ENCODE results near the gene GRAMD1A.

GRAMD1A gene

GRCh38 chr19:34999498-35000337 lies at the start of gene GRAMD1A:
GRAMD1A (plus strand) TSS chr19:35000323; CDS start chr19:35000479, 156 bp downstream.
- H3K27ac ChIP-seq, result peak within 1 kb of the TSS; percentile 48
- TF ChIP-seq, protein P1, sequence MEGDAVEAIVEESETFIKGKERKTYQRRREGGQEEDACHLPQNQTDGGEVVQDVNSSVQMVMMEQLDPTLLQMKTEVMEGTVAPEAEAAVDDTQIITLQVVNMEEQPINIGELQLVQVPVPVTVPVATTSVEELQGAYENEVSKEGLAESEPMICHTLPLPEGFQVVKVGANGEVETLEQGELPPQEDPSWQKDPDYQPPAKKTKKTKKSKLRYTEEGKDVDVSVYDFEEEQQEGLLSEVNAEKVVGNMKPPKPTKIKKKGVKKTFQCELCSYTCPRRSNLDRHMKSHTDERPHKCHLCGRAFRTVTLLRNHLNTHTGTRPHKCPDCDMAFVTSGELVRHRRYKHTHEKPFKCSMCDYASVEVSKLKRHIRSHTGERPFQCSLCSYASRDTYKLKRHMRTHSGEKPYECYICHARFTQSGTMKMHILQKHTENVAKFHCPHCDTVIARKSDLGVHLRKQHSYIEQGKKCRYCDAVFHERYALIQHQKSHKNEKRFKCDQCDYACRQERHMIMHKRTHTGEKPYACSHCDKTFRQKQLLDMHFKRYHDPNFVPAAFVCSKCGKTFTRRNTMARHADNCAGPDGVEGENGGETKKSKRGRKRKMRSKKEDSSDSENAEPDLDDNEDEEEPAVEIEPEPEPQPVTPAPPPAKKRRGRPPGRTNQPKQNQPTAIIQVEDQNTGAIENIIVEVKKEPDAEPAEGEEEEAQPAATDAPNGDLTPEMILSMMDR (IDR thresholded peaks at IDR 0.05), result no peak
- TF ChIP-seq ZFX (IDR thresholded peaks at IDR 0.05; ENCODE audit: borderline replicate concordance), result no peak

DNA sequence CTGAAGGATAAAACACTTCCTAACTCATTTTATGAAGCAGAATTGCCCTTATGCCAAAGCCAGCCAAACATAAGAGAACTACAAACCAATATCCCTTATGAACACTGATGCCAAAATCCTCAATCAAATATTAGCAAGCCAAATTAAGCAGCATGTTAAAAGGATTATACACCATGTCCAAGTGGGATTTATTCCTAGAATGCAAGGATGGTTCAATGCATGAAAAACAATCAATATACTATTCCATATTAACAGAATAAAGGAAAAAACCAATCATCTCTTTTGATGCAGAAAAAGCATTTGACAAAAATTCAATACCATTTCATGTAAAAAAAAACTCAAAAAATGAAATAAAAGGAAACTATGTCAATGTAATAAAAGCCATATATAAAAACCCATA lies 47.0 kb upstream of the GRAMD1A start:
- H3K27ac ChIP-seq, result no peak overlapping the region
- TF ChIP-seq ZFX (IDR thresholded peaks at IDR 0.05; ENCODE audit: borderline replicate concordance), result no peak
- TF ChIP-seq, protein P1 (IDR thresholded peaks at IDR 0.05), result no peak

DNA sequence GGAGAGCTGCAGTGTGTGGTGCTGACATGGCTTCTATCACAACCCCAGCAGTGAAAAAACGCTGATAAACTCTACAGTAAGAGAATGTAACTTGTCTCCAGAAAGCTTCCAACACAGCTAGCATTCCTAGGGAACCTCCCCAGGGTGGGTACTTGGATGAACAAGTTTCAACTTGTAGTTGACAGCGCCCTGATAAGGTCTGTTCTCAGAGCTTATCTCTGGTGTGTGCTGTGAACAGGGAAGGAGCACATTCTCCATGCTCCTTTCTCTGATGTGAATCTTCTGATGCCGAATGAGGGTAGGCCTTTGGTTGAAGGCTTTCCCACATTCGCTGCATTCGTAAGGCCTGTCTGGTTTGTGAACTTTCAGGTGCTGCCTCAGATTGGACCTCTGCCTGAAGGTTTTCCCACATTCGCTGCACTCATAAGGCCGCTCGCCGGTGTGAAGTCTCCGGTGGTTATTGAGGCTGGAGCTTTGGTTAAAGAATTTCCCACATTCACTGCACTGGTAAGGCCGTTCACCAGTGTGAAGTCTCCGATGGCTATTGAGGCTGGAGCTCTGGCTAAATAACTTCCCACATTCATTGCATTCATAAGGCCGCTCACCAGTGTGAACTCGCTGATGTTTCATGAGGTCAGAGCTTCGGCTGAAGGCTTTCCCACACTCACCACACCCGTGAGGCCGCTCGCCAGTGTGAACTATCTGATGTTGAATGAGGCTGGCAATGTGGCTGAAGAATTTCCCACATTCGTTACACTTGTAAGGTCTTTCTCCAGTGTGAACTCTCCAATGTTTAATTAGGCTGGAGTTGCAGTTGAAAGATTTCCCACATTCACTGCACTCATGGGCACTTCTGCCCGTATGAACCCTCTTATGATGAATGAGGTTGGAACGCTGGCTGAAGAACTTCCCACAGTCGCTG lies 42.0 kb upstream of the GRAMD1A start:
- no peak overlapping the region for H3K27ac ChIP-seq
- no peak for TF ChIP-seq ZFX (IDR thresholded peaks at IDR 0.05; ENCODE audit: borderline replicate concordance)
- TF ChIP-seq, protein P1 (IDR thresholded peaks at IDR 0.05), result no peak

DNA sequence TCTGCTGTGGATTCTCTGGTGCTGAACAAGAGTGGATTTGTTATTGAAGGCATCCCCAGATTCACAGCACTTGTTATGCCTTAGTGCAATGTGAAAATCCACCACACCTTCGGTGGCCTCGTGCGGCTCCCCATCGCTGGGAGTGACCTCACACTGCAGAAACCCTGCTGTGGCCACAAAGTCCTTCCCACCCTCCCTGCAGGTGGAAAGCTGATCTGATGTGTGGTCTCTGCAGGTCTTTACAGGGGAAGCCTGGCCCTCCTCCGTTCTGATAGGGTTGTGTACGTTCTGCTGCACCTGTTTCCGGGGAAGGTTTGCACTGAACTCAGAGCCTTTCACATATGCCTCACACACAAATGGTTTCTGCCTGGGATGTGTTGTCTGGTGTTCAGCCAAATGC lies 41.1 kb upstream of the GRAMD1A start:
- TF ChIP-seq, protein P1 (IDR thresholded peaks at IDR 0.05), result no peak
- TF ChIP-seq ZFX (IDR thresholded peaks at IDR 0.05; ENCODE audit: borderline replicate concordance), result no peak
- H3K27ac ChIP-seq, result no peak overlapping the region

DNA sequence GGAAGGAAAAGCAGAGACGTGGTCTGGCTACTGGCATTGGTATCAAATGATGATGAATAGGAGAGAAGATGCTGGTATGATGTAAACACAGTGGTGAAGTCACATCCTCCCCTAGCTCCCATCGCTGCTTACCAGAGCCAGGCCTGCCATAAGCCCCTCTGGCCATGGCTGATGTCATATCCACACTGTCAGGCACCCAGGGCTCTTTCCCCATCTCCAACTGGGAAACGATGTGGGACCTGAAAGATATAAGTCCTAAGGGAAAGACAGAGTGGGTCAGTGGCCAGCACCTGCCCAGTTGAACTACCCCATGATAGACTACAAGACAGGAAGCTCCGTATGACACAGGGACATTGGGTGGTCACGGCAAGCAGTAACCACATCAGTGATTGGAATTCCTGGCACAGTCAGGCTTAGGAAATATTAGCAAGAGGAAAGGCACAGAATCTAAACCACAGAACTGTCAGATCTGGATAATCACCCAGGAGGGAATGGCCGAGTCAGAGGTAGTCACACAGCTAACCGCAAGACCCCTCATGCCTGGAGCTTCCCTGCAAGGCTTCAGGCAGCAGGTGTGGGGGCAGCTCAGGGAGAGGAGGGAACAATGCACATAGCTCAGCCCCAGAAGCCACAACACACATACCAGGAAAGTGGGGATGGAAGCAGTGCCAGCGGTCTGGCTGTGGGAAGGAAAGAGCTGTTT lies 39.9 kb upstream of the GRAMD1A start:
- TF ChIP-seq, protein P1 (IDR thresholded peaks at IDR 0.05), result no peak
- no peak overlapping the region for H3K27ac ChIP-seq

DNA sequence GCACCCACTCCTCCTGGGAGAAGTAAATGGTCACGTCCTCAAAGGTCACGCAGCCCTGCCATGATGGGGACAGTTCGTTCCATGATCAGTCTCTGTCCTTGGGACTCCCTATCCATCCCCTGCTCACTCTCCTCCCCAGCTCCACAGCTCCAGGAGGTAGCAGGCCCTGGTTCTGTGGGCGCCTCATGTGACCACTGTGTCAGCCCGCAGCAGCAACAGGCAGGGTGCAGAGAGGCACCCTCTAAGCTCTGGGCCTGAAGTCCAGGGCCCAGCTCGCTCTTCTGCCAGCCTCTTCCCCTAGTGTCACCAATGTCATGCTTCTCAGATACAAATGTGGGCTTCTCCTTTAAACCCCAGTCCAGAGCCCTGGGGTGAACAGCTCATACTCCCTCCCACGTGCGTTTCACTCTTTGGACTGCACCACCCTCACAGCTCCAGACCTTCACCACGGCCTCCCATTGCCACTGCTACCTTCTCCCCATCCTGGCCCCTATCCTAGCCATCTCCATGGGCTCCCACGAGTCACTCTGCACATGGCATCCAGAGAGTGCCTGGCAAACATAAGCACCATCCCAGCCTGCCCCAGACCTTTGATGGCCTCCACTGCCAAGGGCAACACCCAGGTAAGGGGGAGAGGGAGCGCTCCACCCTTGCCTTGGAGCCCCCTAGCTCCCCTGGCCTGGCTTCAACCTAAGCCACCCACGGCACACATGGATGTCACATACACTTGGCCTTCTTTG lies 39.0 kb upstream of the GRAMD1A start:
- H3K27ac ChIP-seq, result no peak overlapping the region
- TF ChIP-seq, protein P1 (IDR thresholded peaks at IDR 0.05), result no peak
- TF ChIP-seq ZFX (IDR thresholded peaks at IDR 0.05; ENCODE audit: borderline replicate concordance), result no peak

Data from 22Rv1 (cell line).